H9 (cell line): ENCODE measurements around the gene TMEM115. TPM values are rescaled to one million over a fixed set of nuclear protein-coding genes. Genes with fewer than 3 reads are reported as not detected.

Experiments
- DNase-seq: peaks from one replicate; pipeline ENCODE4 v3.0.0-alpha.2; 2017
- H2AFZ ChIP-seq: one replicate; pipeline ENCODE4 v1.6.1; 2013; ENCODE audit warnings: mild to moderate bottlenecking, low read length, control low read depth, moderate library complexity
- H2AK5ac ChIP-seq: 2 replicates; pipeline ENCODE4 v1.6.1; 2013; ENCODE audit warnings: low read length, control low read depth, mixed read lengths; ENCODE audit not compliant: insufficient read length
- H2BK120ac ChIP-seq: one replicate; pipeline ENCODE4 v1.6.1; 2013; ENCODE audit warnings: low read depth, mild to moderate bottlenecking, low read length, control low read depth, inconsistent platforms; ENCODE audit not compliant: poor library complexity, severe bottlenecking
- H2BK12ac ChIP-seq: 2 replicates; pipeline ENCODE4 v1.6.1; 2013; ENCODE audit warnings: low read length, control low read depth, mixed read lengths, low read depth; ENCODE audit not compliant: insufficient read length
- H2BK15ac ChIP-seq: 2 replicates; pipeline ENCODE4 v1.6.1; 2013; ENCODE audit warnings: low read depth, low read length, control low read depth
- H2BK20ac ChIP-seq: one replicate; pipeline ENCODE4 v1.6.1; 2013; ENCODE audit warnings: low read depth, mild to moderate bottlenecking, low read length, control low read depth, inconsistent platforms; ENCODE audit not compliant: poor library complexity, severe bottlenecking
- H2BK5ac ChIP-seq: 2 replicates; pipeline ENCODE4 v1.6.1; 2013; ENCODE audit warnings: low read length, control low read depth, mixed read lengths; ENCODE audit not compliant: insufficient read length
- H3K14ac ChIP-seq: 2 replicates; pipeline ENCODE4 v1.6.1; 2013; ENCODE audit warnings: low read length, control low read depth; ENCODE audit not compliant: insufficient read depth
- H3K18ac ChIP-seq: 2 replicates; pipeline ENCODE4 v1.6.1; 2013; ENCODE audit warnings: low read depth, mild to moderate bottlenecking, mixed read lengths, low read length, control low read depth; ENCODE audit not compliant: insufficient read length
- H3K23ac ChIP-seq: 2 replicates; pipeline ENCODE4 v1.6.1; 2013; ENCODE audit warnings: low read length, control low read depth, mixed read lengths, low read depth; ENCODE audit not compliant: insufficient read length
- H3K23me2 ChIP-seq: 2 replicates; pipeline ENCODE4 v1.6.1; 2013; ENCODE audit warnings: low read depth, mild to moderate bottlenecking, mixed read lengths, low read length, control low read depth; ENCODE audit not compliant: insufficient read length, poor library complexity, severe bottlenecking
- H3K27ac ChIP-seq: 2 replicates; pipeline ENCODE4 v1.5.1; 2013; ENCODE audit warnings: low read length, control low read depth, mixed read lengths, low read depth; ENCODE audit not compliant: insufficient read length
- H3K27me3 ChIP-seq: 2 replicates; pipeline ENCODE4 v1.6.1; 2013; ENCODE audit warnings: low read length, control low read depth, inconsistent platforms; ENCODE audit not compliant: insufficient read depth
- H3K4ac ChIP-seq: 2 replicates; pipeline ENCODE4 v1.6.1; 2013; ENCODE audit warnings: low read depth, mild to moderate bottlenecking, control low read depth, inconsistent platforms, low read length, moderate library complexity
- H3K4me1 ChIP-seq: 2 replicates; pipeline ENCODE4 v1.6.1; 2013; ENCODE audit warnings: low read length, control low read depth, inconsistent platforms; ENCODE audit not compliant: insufficient read depth
- H3K4me2 ChIP-seq: 2 replicates; pipeline ENCODE4 v1.6.1; 2013; ENCODE audit warnings: low read length, control low read depth, mixed read lengths; ENCODE audit not compliant: insufficient read length, insufficient read depth
- H3K56ac ChIP-seq: 2 replicates; pipeline ENCODE4 v1.6.1; 2013; ENCODE audit warnings: low read depth, mild to moderate bottlenecking, mixed read lengths, low read length, control low read depth; ENCODE audit not compliant: insufficient read length
- H3K79me1 ChIP-seq: 2 replicates; pipeline ENCODE4 v1.6.1; 2013; ENCODE audit warnings: low read depth, mild to moderate bottlenecking, moderate library complexity, low read length, control low read depth, inconsistent platforms; ENCODE audit not compliant: insufficient read depth, poor library complexity, severe bottlenecking
- H3K79me2 ChIP-seq: 2 replicates; pipeline ENCODE4 v1.6.1; 2013; ENCODE audit warnings: low read length, control low read depth, inconsistent platforms; ENCODE audit not compliant: insufficient read depth
- H3K9ac ChIP-seq: 2 replicates; pipeline ENCODE4 v1.6.1; 2013; ENCODE audit warnings: low read length, control low read depth, mixed read lengths; ENCODE audit not compliant: insufficient read length; ENCODE audit errors: extremely low read depth
- H3K9me3 ChIP-seq: one replicate; pipeline ENCODE4 v1.6.1; 2013; ENCODE audit warnings: low read depth, low read length, inconsistent platforms; ENCODE audit not compliant: control insufficient read depth
- H3T11ph ChIP-seq: one replicate; pipeline ENCODE4 v1.6.1; 2013; ENCODE audit warnings: mild to moderate bottlenecking, low read length, control low read depth, inconsistent platforms
- H4K20me1 ChIP-seq: one replicate; pipeline ENCODE4 v1.6.1; 2013; ENCODE audit not compliant: control insufficient read depth, insufficient read length, insufficient read depth
- H4K5ac ChIP-seq: 2 replicates; pipeline ENCODE4 v1.6.1; 2013; ENCODE audit warnings: low read depth, mild to moderate bottlenecking, mixed read lengths, low read length, control low read depth; ENCODE audit not compliant: insufficient read length
- H4K8ac ChIP-seq: replicated peaks from 2 replicates; pipeline ENCODE4 v1.6.1; 2013; ENCODE audit warnings: low read length, control low read depth, mixed read lengths, low read depth; ENCODE audit not compliant: insufficient read length
- H4K91ac ChIP-seq: 2 replicates; pipeline ENCODE4 v1.6.1; 2013; ENCODE audit warnings: low read depth, mild to moderate bottlenecking, moderate library complexity, mixed read lengths, low read length, control low read depth; ENCODE audit not compliant: insufficient read length
- H3K27ac Mint-ChIP-seq, 3 experiments: 2 replicates in 2 of 3; 3 replicates in 1 of 3; pipeline ENCODE4 v1.8.0; 2020 to 2021; ENCODE audit warnings: mixed read lengths in 3 of 3, mild to moderate bottlenecking in 1 of 3, moderate library complexity in 1 of 3
- H3K27me3 Mint-ChIP-seq: 2 replicates; pipeline ENCODE4 v1.8.0; 2021; ENCODE audit warnings: low read depth, mild to moderate bottlenecking, moderate library complexity, mixed read lengths
- H3K36me3 Mint-ChIP-seq, 3 experiments: 2 replicates in 2 of 3; 3 replicates in 1 of 3; pipeline ENCODE4 v1.8.0; 2020 to 2021; ENCODE audit warnings: low read depth in 3 of 3, mixed read lengths in 3 of 3; ENCODE audit not compliant: insufficient read depth in 1 of 3
- H3K4me1 Mint-ChIP-seq, 2 experiments: 2 replicates each; pipeline ENCODE4 v1.8.0; 2020; ENCODE audit warnings: mixed read lengths in 2 of 2
- H3K4me3 Mint-ChIP-seq, 2 experiments: 2 replicates in 1 of 2; 3 replicates in 1 of 2; pipeline ENCODE4 v1.8.0; 2020 to 2021; ENCODE audit warnings: mild to moderate bottlenecking in 2 of 2, mixed read lengths in 2 of 2, moderate library complexity in 1 of 2
- H3K9me3 Mint-ChIP-seq, 2 experiments: 2 replicates in 1 of 2; 3 replicates in 1 of 2; pipeline ENCODE4 v1.8.0; 2020; ENCODE audit warnings: mild to moderate bottlenecking in 2 of 2, mixed read lengths in 2 of 2, moderate library complexity in 1 of 2
- WGBS: extraction: QIAGEN DNeasy Blood & Tissue Kit; methylation state at CpG from one replicate; pipeline ENCODE4 v1.1.7; 2013; ENCODE audit warnings: missing lambda C conversion rate, low lambda C conversion rate, mixed read lengths; ENCODE audit not compliant: insufficient read length; ENCODE audit errors: extremely low coverage; 5-methylcytosine and 5-hydroxymethylcytosine counted together
- total RNA-seq: library from RNA; stranded (reverse); gene quantifications from 2 replicates; pipeline ENCODE4 v1.2.1, GENCODE V29; 2021
- TF ChIP-seq, protein P1 (sequence below): fragments of 200-600 bp; sonication (generic); conservative IDR thresholded peaks from 3 replicates; pipeline ENCODE4 v1.8.0; 2021; ENCODE audit warnings: antibody characterized with exemption, mild to moderate bottlenecking

TMEM115 gene
- total RNA-seq, 1 experiment from 2014 or later, result 32.3 TPM

GRCh38 chr3:50353245-50354004 lies 5.9 kb downstream of the TMEM115 start:
- no peaks in the 10 kb centered on the region for H3K27me3 ChIP-seq
- H3K4me2 ChIP-seq, result no peak overlapping the region
- H2BK5ac ChIP-seq, result no peak overlapping the region
- H3K14ac ChIP-seq, result no peak overlapping the region
- peaks cover 4% of the 10 kb centered on the region for H3K79me1 ChIP-seq
- no peak for DNase-seq
- no peaks in the 10 kb centered on the region for H4K20me1 ChIP-seq
- no peak overlapping the region for H2AK5ac ChIP-seq
- H3K56ac ChIP-seq, result no peak overlapping the region
- H3K9me3 ChIP-seq, result no peaks in the 10 kb centered on the region
- no CpG with 5 or more reads among the region's 12 CpGs for WGBS
- H3T11ph ChIP-seq, result no peak overlapping the region
- Mint-ChIP-seq H3K9me3 (no peaks in the 10 kb centered on the region), H3K27ac (no peak overlapping the region), H3K4me1 (peaks cover 34 to 35% of the 10 kb centered on the region in 2 experiments), H3K36me3 (peaks cover 19 to 31% (median 31%) of the 10 kb centered on the region in 3 experiments), H3K27me3 (no peaks in the 10 kb centered on the region), H3K4me3 (no peak overlapping the region)
- H3K23me2 ChIP-seq, result peaks cover 11% of the 10 kb centered on the region
- no peak overlapping the region for H3K4ac ChIP-seq
- no peak overlapping the region for H3K18ac ChIP-seq
- H2AFZ ChIP-seq, result no peak overlapping the region
- H3K4me1 ChIP-seq, result peaks cover 4% of the 10 kb centered on the region; the same call in 1 of the 2 replicates
- no peak overlapping the region for H4K8ac ChIP-seq
- no peak overlapping the region for H4K91ac ChIP-seq
- no peak overlapping the region for H4K5ac ChIP-seq
- H2BK12ac ChIP-seq, result no peak overlapping the region
- H2BK15ac ChIP-seq, result no peak overlapping the region
- H2BK20ac ChIP-seq, result no peak overlapping the region
- no peak overlapping the region for H2BK120ac ChIP-seq
- peaks cover 6% of the 10 kb centered on the region; the same call in 1 of the 2 replicates for H3K79me2 ChIP-seq
- TF ChIP-seq, protein P1, sequence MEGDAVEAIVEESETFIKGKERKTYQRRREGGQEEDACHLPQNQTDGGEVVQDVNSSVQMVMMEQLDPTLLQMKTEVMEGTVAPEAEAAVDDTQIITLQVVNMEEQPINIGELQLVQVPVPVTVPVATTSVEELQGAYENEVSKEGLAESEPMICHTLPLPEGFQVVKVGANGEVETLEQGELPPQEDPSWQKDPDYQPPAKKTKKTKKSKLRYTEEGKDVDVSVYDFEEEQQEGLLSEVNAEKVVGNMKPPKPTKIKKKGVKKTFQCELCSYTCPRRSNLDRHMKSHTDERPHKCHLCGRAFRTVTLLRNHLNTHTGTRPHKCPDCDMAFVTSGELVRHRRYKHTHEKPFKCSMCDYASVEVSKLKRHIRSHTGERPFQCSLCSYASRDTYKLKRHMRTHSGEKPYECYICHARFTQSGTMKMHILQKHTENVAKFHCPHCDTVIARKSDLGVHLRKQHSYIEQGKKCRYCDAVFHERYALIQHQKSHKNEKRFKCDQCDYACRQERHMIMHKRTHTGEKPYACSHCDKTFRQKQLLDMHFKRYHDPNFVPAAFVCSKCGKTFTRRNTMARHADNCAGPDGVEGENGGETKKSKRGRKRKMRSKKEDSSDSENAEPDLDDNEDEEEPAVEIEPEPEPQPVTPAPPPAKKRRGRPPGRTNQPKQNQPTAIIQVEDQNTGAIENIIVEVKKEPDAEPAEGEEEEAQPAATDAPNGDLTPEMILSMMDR, result no peak
- no peak overlapping the region for H3K23ac ChIP-seq
- H3K27ac ChIP-seq, result no peak overlapping the region
- no peak overlapping the region for H3K9ac ChIP-seq
